NCI-H1092 (cell line): Measurements from ENCODE around the gene ADGRG6.
"Not testable (repeated sequence)": the region's sequence is repeated elsewhere in the genome, so short reads cannot be mapped to it uniquely, and the experiment has no call there.

Source experiments
- DNase-seq: peaks from one replicate; lab custom pipeline; 2025; lab: John Stamatoyannopoulos, UW

Gene ADGRG6

GRCh38 chr6:142446168-142446567, 144.4 kb downstream of the ADGRG6 start:
- no peak for DNase-seq

GRCh38 chr6:142446576-142446975, 144.8 kb downstream of the ADGRG6 start:
- DNase-seq = no peak

- no peak for DNase-seq
Measured at GRCh38 chr6:142448091-142448729, 146.4 kb downstream of the ADGRG6 start.

- DNase-seq = not testable (repeated sequence)
Measured at GRCh38 chr6:142450856-142451255, 149.0 kb downstream of the ADGRG6 start.

- DNase-seq = no peak
Measured at GRCh38 chr6:142452993-142453392, 151.2 kb downstream of the ADGRG6 start.

- not testable (repeated sequence) for DNase-seq
Measured at GRCh38 chr6:142454196-142454595, 152.4 kb downstream of the ADGRG6 start.

- DNase-seq = not testable (repeated sequence)
Measured at GRCh38 chr6:142454848-142455247, 153.0 kb downstream of the ADGRG6 start.

- no peak for DNase-seq
Measured at GRCh38 chr6:142455957-142456589, 154.3 kb downstream of the ADGRG6 start.

- DNase-seq = no peak
Measured at GRCh38 chr6:142457638-142458406, 156.0 kb downstream of the ADGRG6 start.

- no peak for DNase-seq
Measured at GRCh38 chr6:142458836-142459235, 157.0 kb downstream of the ADGRG6 start.

GRCh38 chr6:142459271-142459670, 157.5 kb downstream of the ADGRG6 start:
- DNase-seq = no peak

GRCh38 chr6:142462260-142462659, 160.5 kb downstream of the ADGRG6 start:
- DNase-seq = no peak

GRCh38 chr6:142463988-142464387, 162.2 kb downstream of the ADGRG6 start:
- no peak for DNase-seq

GRCh38 chr6:142469220-142469619, 167.4 kb downstream of the ADGRG6 start:
- no peak for DNase-seq

GRCh38 chr6:142470421-142470820, 168.6 kb downstream of the ADGRG6 start:
- no peak for DNase-seq

- DNase-seq = no peak
Measured at GRCh38 chr6:142474531-142475289, 172.9 kb downstream of the ADGRG6 start.

GRCh38 chr6:142476452-142476851, 174.6 kb downstream of the ADGRG6 start:
- DNase-seq = no peak

- DNase-seq = no peak
Measured at GRCh38 chr6:142478117-142478516, 176.3 kb downstream of the ADGRG6 start.

GRCh38 chr6:142481466-142481865, 179.7 kb downstream of the ADGRG6 start:
- DNase-seq = no peak

- no peak for DNase-seq
Measured at GRCh38 chr6:142482249-142482648, 180.4 kb downstream of the ADGRG6 start.

GRCh38 chr6:142482974-142483373, 181.2 kb downstream of the ADGRG6 start:
- no peak for DNase-seq

- no peak for DNase-seq
Measured at GRCh38 chr6:142485256-142485655, 183.4 kb downstream of the ADGRG6 start.
